Pons (tissue), 1 donor: ENCODE measurements around the gene ATP9A.
"Not testable (repeated sequence)": the region's sequence is repeated elsewhere in the genome, so short reads cannot be mapped to it uniquely, and the experiment has no call there.

ENCODE experiments used
- DNase-seq: peaks from one replicate; pipeline ENCODE4 v3.0.0-alpha.2; 2016; ENCODE audit warnings: low spot score

ATP9A gene

GRCh38 chr20:51688600-51689244 is 79.5 kb downstream of the ATP9A start:
- no peak for DNase-seq

- DNase-seq: no peak
Measured at GRCh38 chr20:51687630-51688029, 80.6 kb downstream of the ATP9A start.

DNA sequence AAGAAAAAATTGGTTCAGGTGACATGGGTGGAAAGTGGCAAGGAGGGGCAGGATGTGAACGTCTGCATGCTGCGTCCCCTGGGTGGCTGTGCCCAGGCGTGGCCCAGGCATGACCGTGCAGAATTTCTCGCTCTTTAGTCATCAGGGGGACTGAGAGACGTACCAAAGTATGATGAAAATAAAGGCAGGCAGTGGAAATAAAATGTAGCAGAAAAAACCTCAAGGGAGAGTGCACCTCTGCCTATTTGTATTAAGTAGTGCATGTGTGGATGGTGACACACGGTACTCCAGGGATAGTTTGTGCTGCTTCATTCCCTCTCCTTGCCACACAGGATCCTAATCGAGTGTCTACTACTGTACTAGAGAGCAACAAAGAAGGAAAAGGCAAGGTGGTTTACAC is 81.1 kb downstream of the ATP9A start:
- no peak for DNase-seq

- not testable (repeated sequence) for DNase-seq
Measured at GRCh38 chr20:51685494-51685893, 82.7 kb downstream of the ATP9A start.

GRCh38 chr20:51680067-51680749 is 88.0 kb downstream of the ATP9A start:
- no peak for DNase-seq

DNA sequence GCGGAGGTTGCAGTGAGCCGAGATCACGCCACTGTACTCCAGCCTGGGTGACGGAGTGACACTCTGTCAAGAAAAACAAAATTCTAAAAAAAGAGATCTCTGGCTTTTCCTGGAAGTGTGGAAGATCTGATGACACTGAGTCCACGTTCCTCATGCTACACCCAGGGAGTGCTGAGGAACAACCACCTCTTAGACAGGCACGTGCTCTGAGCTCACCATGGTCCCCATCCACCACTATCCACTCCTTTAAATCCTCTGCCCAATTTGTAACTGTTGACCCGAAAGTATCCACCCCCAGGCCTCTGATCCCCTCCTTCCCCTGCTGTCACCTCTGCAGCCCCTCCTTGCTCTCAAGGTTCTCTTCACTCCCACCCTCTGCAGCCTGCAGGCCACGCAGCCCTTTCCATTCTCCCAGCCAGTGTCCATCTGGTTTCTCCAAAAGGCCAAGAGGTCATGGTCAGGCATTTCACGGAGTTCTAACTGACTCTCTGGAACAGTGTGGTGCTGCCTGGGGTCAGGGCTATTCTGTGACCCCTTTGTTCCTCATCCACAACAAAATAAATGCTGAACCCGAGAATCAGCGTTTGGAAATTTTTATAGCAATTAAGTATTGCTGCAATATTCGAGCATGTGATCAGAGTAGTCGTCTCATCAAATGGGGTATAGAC is 88.8 kb downstream of the ATP9A start:
- DNase-seq: no peak

DNA sequence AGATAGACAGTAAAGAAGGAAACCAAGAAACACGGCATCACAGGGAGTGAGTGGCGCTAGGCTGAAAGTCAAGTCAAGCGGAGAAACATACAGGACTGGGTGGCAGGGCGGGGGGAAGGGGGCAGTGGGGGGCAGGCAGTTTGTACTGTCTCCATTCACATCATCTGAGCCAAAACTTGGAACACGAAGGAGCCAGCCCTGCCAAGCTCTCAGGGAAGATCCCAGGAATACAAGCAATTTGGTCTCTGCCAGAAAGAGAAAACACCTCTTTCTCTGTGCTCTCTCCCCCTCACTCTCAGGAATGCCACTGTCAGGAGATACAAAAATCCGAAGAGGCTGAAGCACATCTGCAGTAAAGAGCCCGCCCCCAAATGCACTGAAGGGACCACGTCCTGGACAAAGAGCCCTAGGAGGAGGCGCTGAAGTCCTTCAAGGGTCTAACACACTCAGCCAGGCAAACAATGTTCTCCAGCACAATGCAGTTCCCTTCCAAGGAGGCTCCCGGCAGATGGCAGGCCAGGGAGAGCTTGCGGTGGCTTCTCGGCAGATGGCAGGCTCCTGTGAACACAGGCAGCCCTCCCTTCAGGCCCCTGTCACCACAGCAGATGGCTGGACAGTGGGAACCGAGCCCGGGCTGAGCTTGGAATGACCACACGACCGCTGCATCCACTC is 90.0 kb downstream of the ATP9A start:
- peak; percentile 74 for DNase-seq

DNA sequence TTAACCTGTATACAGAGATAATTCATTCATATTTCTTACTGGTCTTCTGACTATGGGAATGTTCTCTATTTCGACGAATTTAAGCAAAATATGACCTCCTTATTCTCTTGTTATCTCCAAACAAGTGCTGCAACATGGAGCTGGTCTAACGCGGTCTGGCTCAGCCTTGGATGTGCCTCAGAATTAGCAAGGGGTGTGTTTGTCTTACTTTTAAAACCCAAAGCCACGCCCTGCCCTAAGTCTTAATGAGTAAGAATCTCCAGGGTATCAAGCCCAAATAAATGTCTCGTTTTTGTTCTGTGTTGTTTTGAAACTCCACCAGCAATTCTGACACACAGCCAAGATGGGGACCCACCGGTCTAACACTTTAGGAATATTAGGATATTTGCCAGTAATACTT is 99.2 kb downstream of the ATP9A start:
- no peak for DNase-seq

GRCh38 chr20:51668515-51668914 is 99.7 kb downstream of the ATP9A start:
- no peak for DNase-seq

- DNase-seq: no peak
Measured at GRCh38 chr20:51667491-51667890, 100.7 kb downstream of the ATP9A start.

DNA sequence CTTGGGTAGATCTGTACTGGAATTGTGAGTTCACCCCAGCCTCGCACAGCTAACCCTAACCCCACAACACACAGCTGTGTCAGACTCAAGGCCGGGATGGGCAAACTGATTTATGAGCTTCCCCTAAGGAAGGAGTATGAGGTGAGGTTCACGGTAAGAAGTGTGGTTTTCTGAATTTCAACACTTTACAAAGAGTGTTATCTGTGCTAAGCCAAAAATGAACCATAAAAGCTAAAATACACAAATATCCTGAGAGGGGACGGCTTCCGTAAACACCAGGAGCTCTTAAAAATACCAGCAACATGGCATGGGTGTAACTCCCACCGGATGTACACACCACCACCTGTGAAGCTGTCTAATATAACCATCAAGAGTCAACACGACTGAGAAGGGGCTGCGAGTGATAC is 101.2 kb downstream of the ATP9A start:
- DNase-seq: no peak

DNA sequence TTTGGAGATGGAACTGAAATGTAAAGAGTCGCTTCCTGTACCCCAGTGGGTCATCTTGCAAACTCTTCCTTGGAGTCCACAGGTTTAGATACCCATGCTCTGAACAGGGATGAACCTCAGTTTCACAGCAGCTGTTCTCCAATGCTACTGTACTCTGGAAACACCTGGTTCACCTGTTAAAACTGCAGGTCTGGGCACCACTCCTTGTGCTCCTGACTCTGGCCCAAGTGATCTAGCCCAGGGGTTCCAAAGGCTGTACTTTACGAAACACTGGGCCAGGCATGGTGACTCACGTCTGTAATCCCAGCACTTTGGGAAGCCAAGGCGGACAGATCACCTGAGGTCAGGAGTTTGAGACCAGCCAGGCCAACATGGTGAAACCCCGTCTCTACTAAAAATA is 102.1 kb downstream of the ATP9A start:
- DNase-seq: no peak

DNA sequence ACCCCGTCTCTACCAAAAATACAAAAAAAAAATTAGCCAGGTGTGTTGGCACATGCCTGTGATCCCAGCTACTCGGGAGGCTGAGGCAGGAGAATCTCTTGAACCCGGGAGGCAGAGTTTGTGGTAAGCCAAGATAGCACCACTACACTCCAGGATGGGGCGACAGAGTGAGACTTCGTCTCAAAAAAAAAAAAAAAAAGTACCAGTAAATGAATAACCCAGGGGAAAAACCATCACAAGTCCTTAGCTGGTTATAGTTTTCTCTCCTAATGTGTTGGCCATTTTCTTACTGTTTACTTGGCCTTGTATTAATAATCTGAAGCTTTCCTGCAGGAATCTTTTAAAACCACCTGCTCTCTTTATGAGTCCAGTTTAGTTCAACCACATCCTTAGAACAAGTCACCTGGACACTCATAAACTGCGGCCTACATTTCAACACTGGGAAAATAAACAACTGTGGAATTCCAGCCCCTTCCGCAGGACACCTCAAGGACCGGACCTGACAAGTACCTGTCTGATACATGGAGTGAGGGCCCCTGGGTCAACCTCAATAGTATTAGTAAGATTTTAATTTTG is 102.6 kb downstream of the ATP9A start:
- no peak for DNase-seq

DNA sequence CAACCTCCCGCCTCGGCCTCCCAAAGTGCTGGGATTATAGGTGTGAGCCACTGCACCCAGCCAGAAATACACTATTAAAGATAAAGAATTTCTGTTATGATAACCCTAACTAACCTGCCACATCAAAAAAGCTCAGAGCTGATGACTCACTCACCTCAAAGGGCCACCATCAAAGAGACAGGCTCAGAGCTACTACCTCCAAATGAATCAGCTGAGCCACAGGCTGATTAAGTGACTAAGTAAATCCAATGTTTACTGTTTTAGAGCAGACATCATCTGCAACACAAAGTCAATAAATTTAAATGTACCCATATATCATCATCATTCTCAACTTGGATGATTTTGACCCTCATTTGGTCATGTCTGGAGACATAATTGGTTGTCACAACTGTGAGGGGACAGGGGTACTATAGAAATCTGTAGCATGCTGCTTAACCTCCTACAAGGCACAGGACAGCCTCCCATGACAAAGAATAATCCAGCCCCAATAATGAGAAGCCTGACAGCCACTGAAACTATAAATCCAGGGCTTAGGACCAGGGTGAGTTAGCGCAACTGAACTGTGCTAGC is 106.5 kb downstream of the ATP9A start:
- no peak for DNase-seq

GRCh38 chr20:51660672-51661608 is 107.2 kb downstream of the ATP9A start:
- no peak for DNase-seq

DNA sequence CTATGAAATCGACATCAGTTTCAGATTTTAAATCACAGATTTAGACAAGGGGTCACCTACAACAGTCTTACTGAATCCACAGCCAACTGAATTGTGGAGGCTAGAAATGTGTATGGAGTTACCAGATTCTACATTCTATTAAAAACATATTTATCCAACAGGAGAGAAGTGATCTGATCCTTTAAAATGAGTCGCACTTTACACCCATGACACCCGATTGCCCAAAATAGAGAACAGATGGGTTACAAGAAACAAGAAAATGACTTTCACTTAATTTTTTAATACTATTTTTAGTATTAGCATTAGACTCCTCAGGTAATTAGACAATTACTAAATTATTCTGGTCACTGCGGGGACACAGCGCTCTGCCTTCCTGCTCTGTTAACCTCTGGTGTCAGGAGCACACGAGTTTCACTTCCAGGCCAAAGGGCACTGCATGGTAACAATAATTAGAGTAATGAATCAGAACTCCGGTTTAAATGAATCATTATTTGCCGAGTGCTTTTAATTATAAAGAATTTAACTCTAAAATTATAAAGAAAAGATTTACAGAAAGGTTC is 108.6 kb downstream of the ATP9A start:
- no peak for DNase-seq

- DNase-seq: no peak
Measured at GRCh38 chr20:51656726-51657260, 111.4 kb downstream of the ATP9A start.

DNA sequence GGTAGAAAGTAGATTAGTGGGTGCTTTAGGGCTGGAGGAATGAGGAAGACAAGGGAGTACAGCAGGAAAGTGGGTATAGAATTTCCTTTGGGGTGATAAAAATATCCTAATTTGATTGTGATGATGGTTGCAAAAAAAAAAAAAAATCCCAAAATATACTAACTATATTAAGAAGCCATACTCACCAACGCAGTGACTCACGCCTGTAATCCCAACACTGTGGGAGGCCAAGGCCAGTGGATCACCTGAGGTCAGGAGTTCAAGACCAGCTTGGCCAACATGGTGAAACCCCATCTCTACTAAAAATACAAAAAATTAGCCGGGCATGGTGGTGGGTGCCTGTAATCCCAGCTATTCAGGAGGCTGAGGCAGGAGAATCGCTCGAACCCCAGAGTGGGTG is 112.1 kb downstream of the ATP9A start:
- not testable (repeated sequence) for DNase-seq

DNA sequence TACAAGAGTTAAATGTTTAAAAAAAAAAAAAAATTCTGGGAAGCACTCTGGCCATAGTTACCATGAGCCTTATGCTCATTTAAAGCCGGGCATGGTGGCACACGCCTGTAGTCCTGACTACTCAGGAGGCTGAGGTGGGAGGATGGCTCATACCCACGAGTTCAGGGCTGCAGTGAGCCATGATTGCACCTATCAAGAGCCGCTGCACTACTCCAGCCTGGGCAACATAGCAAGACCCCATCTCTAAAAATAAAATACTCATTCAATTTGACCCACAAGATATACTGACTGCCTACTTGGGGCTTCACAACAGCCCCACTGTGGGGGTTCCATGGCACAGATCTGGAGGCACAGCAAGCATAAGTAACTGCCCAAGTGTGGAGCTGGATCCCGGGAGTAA is 113.7 kb downstream of the ATP9A start:
- DNase-seq: no peak

DNA sequence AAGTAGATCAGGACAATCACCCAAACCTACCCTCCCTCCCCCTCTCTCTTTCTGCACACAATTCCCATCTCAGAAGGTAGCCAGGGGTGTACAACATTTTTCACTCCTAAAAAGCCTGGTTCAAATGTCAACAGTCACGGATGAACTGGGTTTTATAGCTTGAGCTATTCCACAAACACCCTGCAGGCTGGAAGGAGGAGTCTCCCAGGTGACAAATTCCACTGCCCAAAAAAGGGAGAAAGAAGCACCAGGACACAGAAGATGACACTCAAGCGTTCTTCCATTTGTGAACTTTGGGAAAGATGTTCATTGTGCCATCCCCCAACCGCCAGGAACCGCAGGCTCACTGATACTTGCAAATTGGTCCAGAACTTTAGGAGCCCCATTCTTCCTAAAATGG is 114.1 kb downstream of the ATP9A start:
- DNase-seq: no peak
